Body of pancreas (tissue), 4 donors: Measurements from ENCODE around the gene ENOSF1.

Source experiments
- CTCF ChIP-seq, 7 experiments: fragments of 450-650 bp in 4 of 7; fragments of 200-600 bp in 3 of 7; sonication (generic) in 3 of 7; IDR thresholded peaks; one replicate each; pipeline ENCODE4 v1.5.1; 2016 to 2019; ENCODE audit warnings: antibody characterized with exemption in 7 of 7
- POLR2A ChIP-seq, 3 donors: fragments of 450-650 bp; IDR thresholded peaks; one replicate each; pipeline ENCODE4 v1.6.1; 2016; ENCODE audit warnings: antibody characterized with exemption in 3 of 3, mild to moderate bottlenecking in 2 of 3

GRCh38 chr18:693466-694187, 18.8 kb downstream of the ENOSF1 start:
- TF ChIP-seq CTCF (IDR thresholded peaks at IDR 0.05) (no peak), POLR2A (IDR thresholded peaks at IDR 0.05) (no peak)
